Mesenchymal stem cell (in vitro differentiated cells and primary cell): ENCODE measurements around the gene MYO1D.

Experiments used
- DNase-seq: peaks from one replicate; pipeline ENCODE4 v3.0.0-alpha.2; 2013
- H2AFZ ChIP-seq: one replicate; pipeline ENCODE4 v1.6.1; 2013; ENCODE audit warnings: low read depth, mild to moderate bottlenecking, control low read depth, inconsistent platforms, low read length, moderate library complexity
- H2AK5ac ChIP-seq: 2 replicates; pipeline ENCODE4 v1.6.1; 2013; ENCODE audit warnings: low read length, moderate library complexity, mild to moderate bottlenecking, inconsistent platforms; ENCODE audit not compliant: severe bottlenecking
- H2BK120ac ChIP-seq: one replicate; pipeline ENCODE4 v1.6.1; 2013; ENCODE audit warnings: low read depth, mild to moderate bottlenecking, inconsistent platforms, low read length, moderate library complexity
- H2BK12ac ChIP-seq, 2 experiments: one replicate each; pipeline ENCODE4 v1.6.1; 2013; ENCODE audit warnings: inconsistent platforms in 2 of 2, low read length in 2 of 2, mild to moderate bottlenecking in 2 of 2, moderate library complexity in 2 of 2, control low read depth in 1 of 2
- H2BK15ac ChIP-seq: one replicate; pipeline ENCODE4 v1.6.1; 2013; ENCODE audit warnings: mild to moderate bottlenecking, low read depth, inconsistent platforms; ENCODE audit not compliant: poor library complexity, severe bottlenecking
- H2BK5ac ChIP-seq: 2 replicates; pipeline ENCODE4 v1.6.1; 2013; ENCODE audit warnings: low read depth, mild to moderate bottlenecking, low read length, control low read depth, inconsistent platforms; ENCODE audit not compliant: poor library complexity, severe bottlenecking
- H3K14ac ChIP-seq, 2 experiments: one replicate each; pipeline ENCODE4 v1.6.1; 2013; ENCODE audit warnings: inconsistent platforms in 2 of 2, low read length in 2 of 2, control low read depth in 1 of 2, mild to moderate bottlenecking in 1 of 2, moderate library complexity in 1 of 2
- H3K18ac ChIP-seq, 2 experiments: one replicate each; pipeline ENCODE4 v1.6.1; 2013; ENCODE audit warnings: inconsistent platforms in 2 of 2, low read length in 2 of 2, control low read depth in 1 of 2, low read depth in 1 of 2, mild to moderate bottlenecking in 1 of 2
- H3K23ac ChIP-seq, 2 experiments: one replicate each; pipeline ENCODE4 v1.6.1; 2013; ENCODE audit warnings: inconsistent platforms in 2 of 2, low read length in 2 of 2, mild to moderate bottlenecking in 2 of 2, moderate library complexity in 2 of 2, control low read depth in 1 of 2
- H3K27ac ChIP-seq: 2 replicates; pipeline ENCODE4 v1.5.1; 2013; ENCODE audit warnings: mild to moderate bottlenecking, moderate library complexity, low read length, control low read depth, inconsistent platforms; ENCODE audit not compliant: poor library complexity, severe bottlenecking
- H3K27me3 ChIP-seq, 2 experiments: 2 replicates each; pipeline versions ENCODE4 v1.6.1 to v1.7.0; 2013; ENCODE audit warnings: low read length in 2 of 2, mild to moderate bottlenecking in 2 of 2, moderate library complexity in 2 of 2, control low read depth in 1 of 2, inconsistent platforms in 1 of 2; ENCODE audit not compliant: control insufficient read depth in 1 of 2, insufficient read depth in 1 of 2
- H3K36me3 ChIP-seq, 2 experiments: 2 replicates each; pipeline versions ENCODE4 v1.6.1 to v1.7.0; 2013; ENCODE audit warnings: low read length in 2 of 2, control low read depth in 1 of 2, inconsistent platforms in 1 of 2, low read depth in 1 of 2, mild to moderate bottlenecking in 1 of 2; ENCODE audit not compliant: insufficient read depth in 2 of 2, control insufficient read depth in 1 of 2
- H3K4ac ChIP-seq, 2 experiments: one replicate each; pipeline ENCODE4 v1.6.1; 2013; ENCODE audit warnings: inconsistent platforms in 2 of 2, low read length in 2 of 2, mild to moderate bottlenecking in 2 of 2, moderate library complexity in 2 of 2, control low read depth in 1 of 2, low read depth in 1 of 2
- H3K4me1 ChIP-seq: 2 replicates; pipeline ENCODE4 v1.6.1; 2013; ENCODE audit warnings: low read depth, low read length, control low read depth; ENCODE audit not compliant: control insufficient read depth, insufficient read depth
- H3K4me2 ChIP-seq: 2 replicates; pipeline ENCODE4 v1.6.1; 2013; ENCODE audit warnings: low read length, mild to moderate bottlenecking, inconsistent platforms; ENCODE audit not compliant: poor library complexity, severe bottlenecking
- H3K4me3 ChIP-seq, 2 experiments: 2 replicates each; pipeline versions ENCODE4 v1.5.1 to v1.7.0; 2013; ENCODE audit warnings: low read length in 2 of 2, mild to moderate bottlenecking in 2 of 2, control low read depth in 1 of 2, low read depth in 1 of 2; ENCODE audit not compliant: insufficient read depth in 1 of 2
- H3K79me1 ChIP-seq: replicated peaks from 2 replicates; pipeline ENCODE4 v1.6.1; 2013; ENCODE audit warnings: mild to moderate bottlenecking, control low read depth, low read length, inconsistent platforms; ENCODE audit not compliant: poor library complexity, severe bottlenecking
- H3K9ac ChIP-seq: 2 replicates; pipeline ENCODE4 v1.7.0; 2013; ENCODE audit warnings: mild to moderate bottlenecking, low read length, moderate library complexity
- H3K9me3 ChIP-seq: 2 replicates; pipeline ENCODE4 v1.7.0; 2013; ENCODE audit warnings: mild to moderate bottlenecking, low read length; ENCODE audit not compliant: control insufficient read depth
- H4K8ac ChIP-seq: one replicate; pipeline ENCODE4 v1.6.1; 2013; ENCODE audit warnings: inconsistent platforms, mild to moderate bottlenecking, low read length, moderate library complexity
- H4K91ac ChIP-seq: one replicate; pipeline ENCODE4 v1.6.1; 2013; ENCODE audit warnings: mild to moderate bottlenecking, low read length, inconsistent platforms
- WGBS: methylation state at CpG from one replicate; pipeline ENCODE4 v1.1.7; 2013; ENCODE audit warnings: mixed read lengths; 5-methylcytosine and 5-hydroxymethylcytosine counted together

The MYO1D gene

DNA sequence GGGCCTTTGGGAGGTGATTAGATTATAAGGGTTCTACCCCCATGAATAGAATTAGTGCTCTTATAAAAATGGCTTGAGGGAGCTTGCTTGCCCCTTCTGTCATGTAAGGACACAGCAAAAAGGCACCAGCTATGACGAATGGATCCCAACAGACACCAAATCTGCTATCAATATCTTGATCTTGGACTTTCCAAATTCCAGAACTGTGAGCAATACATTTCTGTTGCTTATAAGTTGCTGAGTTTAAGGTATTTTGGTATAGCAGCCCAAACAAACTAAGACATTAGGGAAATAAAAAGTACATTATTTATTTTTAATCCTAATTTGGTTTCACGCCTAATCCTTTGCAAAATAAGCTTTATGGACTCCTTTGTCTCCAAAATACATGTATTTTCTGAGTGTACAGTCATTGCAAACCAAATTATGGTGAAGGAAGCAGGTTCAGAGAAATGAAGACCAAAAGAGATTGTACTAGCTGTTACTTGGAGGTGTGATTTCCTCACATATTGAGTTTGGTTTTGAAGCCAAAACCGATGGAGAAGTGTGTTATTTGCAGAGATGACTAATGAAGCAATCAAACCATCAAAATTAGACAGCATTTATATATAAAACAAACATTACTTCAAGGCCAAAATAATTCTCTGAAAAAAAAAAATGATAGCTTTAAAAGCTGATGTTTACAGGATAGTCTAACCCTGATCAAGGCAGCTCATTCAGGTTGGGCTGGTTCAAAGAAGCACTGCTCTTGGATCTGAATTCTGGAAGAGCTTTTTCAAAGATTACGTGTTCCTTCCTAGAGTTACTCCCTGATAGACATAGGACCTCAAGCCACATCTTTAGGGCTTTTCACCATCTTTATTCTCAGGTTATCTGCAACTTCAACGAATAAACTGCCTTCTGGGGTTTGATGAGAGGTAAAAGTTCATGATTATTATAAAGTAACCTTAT, 71.6 kb downstream of the MYO1D start:
- Histone ChIP-seq H3K4ac (no peak overlapping the region), H4K8ac (no peak overlapping the region), H3K27ac (no peak overlapping the region), H3K4me2 (no peak overlapping the region), H2BK120ac (no peak overlapping the region), H3K9me3 (no peaks in the 10 kb centered on the region), H2AFZ (no peak overlapping the region), H3K4me3 (peak overlapping the region in 1 of 2 experiments; percentile 12), H2BK12ac (no peak overlapping the region), H2BK5ac (no peak overlapping the region), H3K14ac (no peak overlapping the region), H3K27me3 (no peaks in the 10 kb centered on the region), H2BK15ac (no peak overlapping the region), H3K9ac (peak overlapping the region; percentile 26), H2AK5ac (no peak overlapping the region), H3K79me1 (no peaks in the 10 kb centered on the region), H3K18ac (no peak overlapping the region), H3K36me3 (peaks cover 0 to 2% of the 10 kb centered on the region in 2 experiments), H3K4me1 (no peaks in the 10 kb centered on the region), H3K23ac (no peak overlapping the region), H4K91ac (no peak overlapping the region)
- DNase-seq: peak; percentile 50
- WGBS: 94% methylated on average over 2 of the region's 5 CpGs

DNA sequence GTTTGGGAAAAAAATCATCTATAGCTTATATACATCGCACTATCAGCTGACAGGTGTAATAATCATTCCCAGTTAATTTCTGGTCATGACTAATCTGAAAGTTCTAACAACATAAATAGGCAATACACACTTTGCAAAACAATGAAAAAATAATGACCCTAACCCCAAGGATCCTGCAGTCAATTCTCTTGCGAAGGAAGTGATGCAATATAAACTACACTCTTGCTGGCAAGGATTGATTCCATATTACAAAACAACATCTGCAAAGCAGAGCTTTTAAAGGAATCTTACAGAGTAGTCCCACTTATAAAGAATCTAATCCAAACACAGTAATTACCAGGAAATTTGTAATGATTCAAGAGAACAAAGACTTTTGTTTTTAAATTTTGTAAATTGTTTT, 73.4 kb downstream of the MYO1D start:
- Histone ChIP-seq H2AK5ac (no peak overlapping the region), H2BK12ac (no peak overlapping the region), H2BK120ac (no peak overlapping the region), H3K4me1 (no peaks in the 10 kb centered on the region), H3K14ac (no peak overlapping the region), H3K4me3 (peak overlapping the region in 1 of 2 experiments; percentile 32), H3K27ac (no peak overlapping the region), H4K91ac (no peak overlapping the region), H3K79me1 (no peaks in the 10 kb centered on the region), H3K9ac (peak overlapping the region; percentile 35), H3K9me3 (no peaks in the 10 kb centered on the region), H2BK5ac (no peak overlapping the region), H3K4me2 (no peak overlapping the region), H2AFZ (no peak overlapping the region), H3K4ac (no peak overlapping the region), H2BK15ac (no peak overlapping the region), H4K8ac (no peak overlapping the region), H3K18ac (no peak overlapping the region), H3K27me3 (no peaks in the 10 kb centered on the region), H3K36me3 (peaks cover 0 to 2% of the 10 kb centered on the region in 2 experiments), H3K23ac (no peak overlapping the region)
- peak; percentile 10 for DNase-seq
- WGBS: 87% methylated on average over 2 of the region's 2 CpGs

DNA sequence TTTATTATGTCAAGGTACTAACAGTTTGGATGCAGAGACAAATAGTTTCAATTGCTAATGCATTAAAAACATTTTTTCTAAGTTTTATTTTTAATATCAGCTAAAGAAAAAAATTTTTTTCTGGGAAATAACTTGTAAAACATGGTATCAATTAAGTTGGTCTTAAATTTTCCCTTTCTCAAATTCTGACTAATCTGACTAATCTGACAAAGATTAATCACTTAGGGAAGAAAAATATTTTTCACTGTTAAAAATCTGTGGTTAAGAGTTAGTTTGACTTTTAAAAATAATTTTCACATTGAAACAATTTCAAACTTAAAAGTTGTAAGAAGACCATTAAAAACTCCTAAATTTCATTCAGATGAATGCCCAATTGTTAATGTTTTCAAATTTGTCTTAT, 74.6 kb downstream of the MYO1D start:
- no peak overlapping the region for H3K4ac ChIP-seq
- H3K27ac ChIP-seq: no peak overlapping the region
- H2AK5ac ChIP-seq: no peak overlapping the region
- no peak overlapping the region for H3K4me3 ChIP-seq
- no peaks in the 10 kb centered on the region for H3K9me3 ChIP-seq
- H3K4me1 ChIP-seq: no peaks in the 10 kb centered on the region
- H3K18ac ChIP-seq: no peak overlapping the region
- no peak overlapping the region for H2BK120ac ChIP-seq
- H2AFZ ChIP-seq: no peak overlapping the region
- H3K23ac ChIP-seq: no peak overlapping the region
- no peaks in the 10 kb centered on the region for H3K27me3 ChIP-seq
- H3K9ac ChIP-seq: peak overlapping the region; percentile 50
- no peak overlapping the region for H2BK15ac ChIP-seq
- no peak overlapping the region for H4K8ac ChIP-seq
- H3K4me2 ChIP-seq: no peak overlapping the region
- H2BK12ac ChIP-seq: no peak overlapping the region
- H3K14ac ChIP-seq: no peak overlapping the region
- no peaks in the 10 kb centered on the region for H3K36me3 ChIP-seq
- H2BK5ac ChIP-seq: no peak overlapping the region
- no peaks in the 10 kb centered on the region for H3K79me1 ChIP-seq
- DNase-seq: no peak
- H4K91ac ChIP-seq: no peak overlapping the region

DNA sequence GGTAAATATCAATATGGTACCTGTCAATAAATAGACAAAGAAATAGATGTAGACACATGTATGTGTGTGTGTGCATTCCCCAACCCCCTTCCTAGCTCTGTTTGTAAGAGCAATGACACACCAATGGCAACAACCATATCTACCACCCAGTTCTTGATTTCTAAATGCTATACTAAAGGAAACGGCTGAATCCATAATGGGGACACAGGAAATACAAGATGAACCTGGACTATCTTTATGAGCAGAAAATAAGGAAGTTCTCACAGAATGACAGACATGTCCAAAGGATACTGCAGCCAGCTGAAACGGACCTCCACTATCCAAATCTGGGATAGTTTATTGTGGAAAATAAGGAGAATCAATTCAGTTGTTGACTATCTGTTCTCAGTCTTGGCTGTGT, 75.3 kb downstream of the MYO1D start:
- Histone ChIP-seq H2BK5ac (no peak overlapping the region), H3K79me1 (no peaks in the 10 kb centered on the region), H3K4me1 (no peaks in the 10 kb centered on the region), H4K8ac (no peak overlapping the region), H3K9ac (peak overlapping the region; percentile 50), H4K91ac (no peak overlapping the region), H2BK120ac (no peak overlapping the region), H2BK12ac (no peak overlapping the region), H3K4ac (no peak overlapping the region), H3K23ac (no peak overlapping the region), H2AK5ac (no peak overlapping the region), H3K4me3 (peak overlapping the region in 1 of 2 experiments; percentile 44), H2AFZ (no peak overlapping the region), H3K14ac (no peak overlapping the region), H3K27me3 (no peaks in the 10 kb centered on the region), H3K18ac (no peak overlapping the region), H3K36me3 (no peaks in the 10 kb centered on the region), H3K4me2 (no peak overlapping the region), H2BK15ac (no peak overlapping the region), H3K9me3 (no peaks in the 10 kb centered on the region), H3K27ac (no peak overlapping the region)
- 100% methylated on average over 2 of the region's 2 CpGs for whole genome bisulfite sequencing
- DNase-seq: no peak
